Measurements from ENCODE around the gene ARHGAP44. TPM values are rescaled to one million over a fixed set of nuclear protein-coding genes. Genes with fewer than 3 reads are reported as not detected.

ARHGAP44 gene
- total and polyA plus RNA-seq, 10 donors = 0.54 to 2.6 (median 1.6) TPM

DNA sequence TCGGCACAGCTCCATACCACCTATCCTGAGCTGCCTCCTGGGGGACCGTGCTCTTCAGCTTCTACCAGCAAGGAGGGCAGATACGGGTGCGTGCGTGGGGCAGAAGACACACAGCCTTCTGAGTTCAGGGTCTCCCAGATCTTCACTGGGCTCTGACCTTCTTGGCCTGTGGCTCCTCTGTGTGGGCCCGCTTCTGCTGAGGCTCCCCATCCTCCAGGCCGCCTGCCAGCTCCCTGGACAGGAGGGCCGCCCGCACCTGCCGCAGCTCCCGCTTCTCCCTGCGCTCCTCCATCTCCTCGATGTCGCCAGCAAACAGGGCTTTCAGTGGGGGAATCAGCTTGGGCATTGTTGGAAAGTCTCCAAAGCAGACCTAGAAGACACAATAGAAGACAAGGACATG is 203.4 kb downstream of the ARHGAP44 start:
- Histone ChIP-seq H3K9me3 (no peaks in the 10 kb centered on the region), H3K27ac (no peak overlapping the region), H3K4me1 (peaks cover 0 to 7% (median 0%) of the 10 kb centered on the region in 6 donors), H3K27me3 (replicated peaks in 1 of 7) (no peaks in the 10 kb centered on the region), H3K4me3 (no peak overlapping the region), H3K36me3 (peaks cover 11 to 84% (median 78%) of the 10 kb centered on the region in 6 donors)
- DNase-seq = no peak
- intact Hi-C loops (cut with DNase I; ENCODE audit: low total_unique reads) = no loop called here
- WGBS, 5 donors = 94 to 97% (median 96%) methylated on average over 14 of the region's 14 CpGs
- TF ChIP-seq, protein P1, sequence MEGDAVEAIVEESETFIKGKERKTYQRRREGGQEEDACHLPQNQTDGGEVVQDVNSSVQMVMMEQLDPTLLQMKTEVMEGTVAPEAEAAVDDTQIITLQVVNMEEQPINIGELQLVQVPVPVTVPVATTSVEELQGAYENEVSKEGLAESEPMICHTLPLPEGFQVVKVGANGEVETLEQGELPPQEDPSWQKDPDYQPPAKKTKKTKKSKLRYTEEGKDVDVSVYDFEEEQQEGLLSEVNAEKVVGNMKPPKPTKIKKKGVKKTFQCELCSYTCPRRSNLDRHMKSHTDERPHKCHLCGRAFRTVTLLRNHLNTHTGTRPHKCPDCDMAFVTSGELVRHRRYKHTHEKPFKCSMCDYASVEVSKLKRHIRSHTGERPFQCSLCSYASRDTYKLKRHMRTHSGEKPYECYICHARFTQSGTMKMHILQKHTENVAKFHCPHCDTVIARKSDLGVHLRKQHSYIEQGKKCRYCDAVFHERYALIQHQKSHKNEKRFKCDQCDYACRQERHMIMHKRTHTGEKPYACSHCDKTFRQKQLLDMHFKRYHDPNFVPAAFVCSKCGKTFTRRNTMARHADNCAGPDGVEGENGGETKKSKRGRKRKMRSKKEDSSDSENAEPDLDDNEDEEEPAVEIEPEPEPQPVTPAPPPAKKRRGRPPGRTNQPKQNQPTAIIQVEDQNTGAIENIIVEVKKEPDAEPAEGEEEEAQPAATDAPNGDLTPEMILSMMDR (IDR thresholded peaks at IDR 0.05 in 8 of 11, conservative IDR thresholded peaks at IDR 0.05 in 3 of 11) = no peak
- TF ChIP-seq POLR2AphosphoS5 (IDR thresholded peaks at IDR 0.05) = peak in 1 of 3 donors; percentile 43

DNA sequence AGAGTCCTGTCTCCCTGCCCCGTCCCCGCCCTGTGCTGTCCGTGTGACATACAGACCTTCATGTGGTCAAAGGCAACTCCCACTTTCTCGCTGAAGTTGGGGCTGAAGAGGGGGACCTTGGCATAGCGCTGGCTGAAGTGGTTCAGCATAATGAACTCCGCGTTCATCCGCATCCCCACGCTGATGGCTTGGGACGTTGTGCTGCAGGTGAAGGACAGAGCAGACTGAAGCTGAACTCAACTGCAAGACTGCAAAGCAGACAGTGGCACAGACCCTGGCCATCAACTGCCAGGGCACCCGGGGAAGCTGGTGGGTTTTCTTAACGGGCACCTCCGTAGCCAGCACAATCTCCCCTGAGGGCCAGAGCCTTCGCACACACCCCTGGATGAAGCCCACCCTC is 204.3 kb downstream of the ARHGAP44 start:
- Histone ChIP-seq H3K9me3 (no peaks in the 10 kb centered on the region), H3K4me1 (no peaks in the 10 kb centered on the region), H3K27ac (no peak overlapping the region), H3K36me3 (peaks cover 11 to 93% (median 88%) of the 10 kb centered on the region in 6 donors), H3K27me3 (replicated peaks in 1 of 7) (no peaks in the 10 kb centered on the region), H3K4me3 (no peak overlapping the region)
- TF ChIP-seq, protein P1 (IDR thresholded peaks at IDR 0.05 in 8 of 11, conservative IDR thresholded peaks at IDR 0.05 in 3 of 11) = no peak
- TF ChIP-seq POLR2A (IDR thresholded peaks at IDR 0.05) (no peak), POLR2AphosphoS5 (IDR thresholded peaks at IDR 0.05) (no peak)
- intact Hi-C loops (cut with DNase I; ENCODE audit: low total_unique reads) = no loop called here
- DNase-seq = no peak
- WGBS, 5 donors = 88 to 97% (median 94%) methylated on average over 11 to 14 of the region's 14 CpGs

DNA sequence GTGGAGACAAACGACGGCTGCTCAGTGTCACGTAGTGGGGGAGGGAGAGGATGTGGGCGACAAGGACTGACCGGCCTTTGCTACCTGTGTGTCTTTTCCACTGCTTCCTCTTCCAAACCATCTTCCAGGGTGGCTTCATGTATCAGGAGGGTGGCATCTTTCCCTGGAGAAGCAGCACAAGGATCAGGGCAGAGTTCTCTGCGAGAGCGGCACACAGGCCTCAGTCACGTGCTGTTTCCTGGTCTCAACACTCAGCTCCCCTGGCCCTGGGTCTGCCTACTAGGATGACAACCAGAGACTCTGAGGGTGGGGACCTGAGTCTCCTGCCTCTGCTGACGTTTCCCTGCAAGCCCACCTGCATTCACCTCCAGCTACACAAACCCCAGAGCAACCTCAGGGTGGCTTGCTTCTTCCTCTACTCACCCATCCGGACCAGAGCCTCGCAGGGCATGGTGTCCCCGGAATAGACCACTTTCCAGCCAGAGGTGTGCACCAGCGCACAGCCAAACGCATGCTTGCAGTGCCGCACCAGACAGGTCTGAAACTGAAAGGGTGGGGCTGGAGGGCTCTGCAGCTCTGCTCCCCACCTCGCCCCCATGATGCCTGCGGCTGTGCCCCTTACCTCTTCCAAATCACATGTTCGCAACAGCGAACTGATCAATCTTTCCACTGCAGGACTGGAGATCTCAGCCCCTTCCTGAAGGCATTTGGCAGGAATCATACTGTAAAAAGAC is 205.2 kb downstream of the ARHGAP44 start:
- H3K9me3 ChIP-seq = no peaks in the 10 kb centered on the region
- intact Hi-C loops (cut with DNase I; ENCODE audit: low total_unique reads) = no loop called here
- H3K27me3 ChIP-seq (replicated peaks in 1 of 7) = no peaks in the 10 kb centered on the region
- TF ChIP-seq POLR2AphosphoS5 (IDR thresholded peaks at IDR 0.05) = peak in 1 of 3 donors; percentile 16
- TF ChIP-seq, protein P1 (IDR thresholded peaks at IDR 0.05 in 8 of 11, conservative IDR thresholded peaks at IDR 0.05 in 3 of 11) = no peak
- 90 to 94% (median 92%) methylated on average over 19 of the region's 19 CpGs for WGBS, 5 donors
- peaks cover 11 to 100% (median 96%) of the 10 kb centered on the region in 6 donors for H3K36me3 ChIP-seq
- no peak for DNase-seq
- H3K4me3 ChIP-seq = no peak overlapping the region
- H3K27ac ChIP-seq = no peak overlapping the region
- no peaks in the 10 kb centered on the region for H3K4me1 ChIP-seq

DNA sequence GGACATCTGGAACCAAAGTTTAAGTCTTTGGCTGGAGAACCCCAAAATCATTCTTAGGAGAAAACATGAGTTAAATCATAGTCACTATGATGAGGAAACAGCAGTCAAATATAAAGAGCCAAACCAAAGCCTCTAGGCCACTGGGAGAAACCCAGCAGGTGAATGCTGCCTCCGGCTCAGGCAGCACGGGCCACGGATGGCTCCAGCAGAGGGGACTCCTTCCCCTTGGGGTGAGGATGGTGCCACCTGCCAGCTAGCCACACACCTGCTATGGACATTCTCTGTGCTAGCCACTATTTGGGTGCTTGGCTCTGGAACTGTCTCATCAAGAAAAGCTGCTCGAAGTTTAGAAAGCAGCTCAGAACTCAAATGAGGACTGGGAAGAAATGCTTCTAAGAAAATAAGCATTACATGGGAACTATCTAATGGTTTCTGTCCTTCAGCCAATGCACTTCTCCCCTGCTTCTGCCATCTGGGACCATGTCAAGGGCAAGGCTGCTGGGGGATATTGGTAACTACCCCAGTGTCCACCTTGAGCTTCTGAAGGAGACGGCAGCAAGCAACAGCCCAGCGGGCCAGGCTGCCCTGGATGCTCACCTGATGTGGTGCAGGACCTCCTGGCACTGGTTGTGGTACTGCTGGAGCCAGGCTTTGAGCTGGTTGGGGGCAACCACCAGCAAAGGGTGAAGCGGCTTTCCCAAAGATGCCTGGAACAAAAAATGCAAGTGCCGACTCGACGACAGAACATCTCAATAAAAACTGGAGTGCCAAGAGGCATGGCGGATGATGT is 206.0 kb downstream of the ARHGAP44 start:
- Histone ChIP-seq H3K4me3 (no peak overlapping the region), H3K4me1 (no peaks in the 10 kb centered on the region), H3K27ac (no peak overlapping the region), H3K27me3 (replicated peaks in 1 of 7) (no peaks in the 10 kb centered on the region), H3K36me3 (peaks cover 11 to 100% (median 100%) of the 10 kb centered on the region in 6 donors), H3K9me3 (no peaks in the 10 kb centered on the region)
- intact Hi-C loops (cut with DNase I; ENCODE audit: low total_unique reads) = no loop called here
- TF ChIP-seq, protein P1 (IDR thresholded peaks at IDR 0.05 in 8 of 11, conservative IDR thresholded peaks at IDR 0.05 in 3 of 11) = no peak
- WGBS, 5 donors = 88 to 99% (median 94%) methylated on average over 11 of the region's 11 CpGs
- no peak for DNase-seq

Measured in spleen (tissue), 11 donors.